ENCODE results near the gene FAF2.
A peak's percentile ranks its signal among the peaks of the same experiment; 100 is the strongest.

Gene FAF2

DNA sequence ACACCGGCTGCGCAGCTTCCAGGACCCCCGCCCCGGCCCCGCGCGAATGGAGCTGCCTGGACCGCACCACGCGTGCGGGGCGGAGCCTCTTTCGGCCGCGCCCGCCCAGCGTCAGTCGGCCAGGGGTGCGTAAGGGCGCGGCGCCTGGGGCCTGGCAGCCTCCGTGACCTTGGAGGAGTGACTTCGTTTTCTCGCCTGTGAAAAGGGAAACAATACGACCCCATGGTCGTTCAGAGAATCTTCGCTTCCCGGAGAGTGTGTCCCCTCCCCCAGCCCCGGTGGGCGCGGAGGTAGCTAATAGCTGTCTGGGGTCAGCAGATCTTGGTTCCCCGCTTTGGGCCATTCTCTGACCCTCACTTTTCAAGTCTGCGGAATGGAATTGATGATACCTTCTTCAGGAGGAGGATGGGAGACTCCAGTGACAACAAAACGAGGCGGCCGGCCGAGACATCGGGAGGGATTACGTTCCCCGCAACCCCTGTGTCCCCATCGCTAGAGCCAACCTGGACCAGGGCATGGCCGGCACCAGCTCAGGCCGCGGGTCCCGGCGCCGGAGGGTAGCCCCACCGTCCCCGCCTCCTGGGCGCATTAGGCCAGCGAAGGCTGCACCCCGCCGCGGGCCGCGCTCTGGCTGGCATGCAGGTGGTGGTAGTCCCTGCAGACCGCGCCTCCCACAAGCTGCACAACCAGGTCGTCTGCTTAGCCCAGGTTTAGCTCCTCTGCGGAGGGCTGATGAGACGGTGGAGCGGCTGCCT is 95.4 kb downstream of the FAF2 start:
- H3K27me3 ChIP-seq (ENCODE audit: insufficient read depth, poor library complexity, severe bottlenecking), result no peaks in the 10 kb centered on the region
- DNase-seq (ENCODE audit: low read depth in 1 of 2, low spot score in 1 of 2), result peak in 1 of 2 experiments; percentile 74
- peak overlapping the region; percentile 81 for H3K27ac ChIP-seq (replicated peaks)
- TF ChIP-seq SPI1 (IDR thresholded peaks at IDR 0.05; ENCODE audit: borderline replicate concordance, low read depth), result no peak
- TF ChIP-seq, protein P1, sequence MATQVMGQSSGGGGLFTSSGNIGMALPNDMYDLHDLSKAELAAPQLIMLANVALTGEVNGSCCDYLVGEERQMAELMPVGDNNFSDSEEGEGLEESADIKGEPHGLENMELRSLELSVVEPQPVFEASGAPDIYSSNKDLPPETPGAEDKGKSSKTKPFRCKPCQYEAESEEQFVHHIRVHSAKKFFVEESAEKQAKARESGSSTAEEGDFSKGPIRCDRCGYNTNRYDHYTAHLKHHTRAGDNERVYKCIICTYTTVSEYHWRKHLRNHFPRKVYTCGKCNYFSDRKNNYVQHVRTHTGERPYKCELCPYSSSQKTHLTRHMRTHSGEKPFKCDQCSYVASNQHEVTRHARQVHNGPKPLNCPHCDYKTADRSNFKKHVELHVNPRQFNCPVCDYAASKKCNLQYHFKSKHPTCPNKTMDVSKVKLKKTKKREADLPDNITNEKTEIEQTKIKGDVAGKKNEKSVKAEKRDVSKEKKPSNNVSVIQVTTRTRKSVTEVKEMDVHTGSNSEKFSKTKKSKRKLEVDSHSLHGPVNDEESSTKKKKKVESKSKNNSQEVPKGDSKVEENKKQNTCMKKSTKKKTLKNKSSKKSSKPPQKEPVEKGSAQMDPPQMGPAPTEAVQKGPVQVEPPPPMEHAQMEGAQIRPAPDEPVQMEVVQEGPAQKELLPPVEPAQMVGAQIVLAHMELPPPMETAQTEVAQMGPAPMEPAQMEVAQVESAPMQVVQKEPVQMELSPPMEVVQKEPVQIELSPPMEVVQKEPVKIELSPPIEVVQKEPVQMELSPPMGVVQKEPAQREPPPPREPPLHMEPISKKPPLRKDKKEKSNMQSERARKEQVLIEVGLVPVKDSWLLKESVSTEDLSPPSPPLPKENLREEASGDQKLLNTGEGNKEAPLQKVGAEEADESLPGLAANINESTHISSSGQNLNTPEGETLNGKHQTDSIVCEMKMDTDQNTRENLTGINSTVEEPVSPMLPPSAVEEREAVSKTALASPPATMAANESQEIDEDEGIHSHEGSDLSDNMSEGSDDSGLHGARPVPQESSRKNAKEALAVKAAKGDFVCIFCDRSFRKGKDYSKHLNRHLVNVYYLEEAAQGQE (IDR thresholded peaks at IDR 0.05; ENCODE audit: insufficient replicate concordance, low read depth), result no peak
- TF ChIP-seq POLR2AphosphoS5 (IDR thresholded peaks at IDR 0.05; ENCODE audit: low read depth), result peak; percentile 30; the same call in 1 of the 2 replicates
- no peak for TF ChIP-seq GABPA (IDR thresholded peaks at IDR 0.05; ENCODE audit: low read depth)
- H3K4me3 ChIP-seq (replicated peaks; ENCODE audit: insufficient read depth, low read length), result peak overlapping the region; percentile 60

DNA sequence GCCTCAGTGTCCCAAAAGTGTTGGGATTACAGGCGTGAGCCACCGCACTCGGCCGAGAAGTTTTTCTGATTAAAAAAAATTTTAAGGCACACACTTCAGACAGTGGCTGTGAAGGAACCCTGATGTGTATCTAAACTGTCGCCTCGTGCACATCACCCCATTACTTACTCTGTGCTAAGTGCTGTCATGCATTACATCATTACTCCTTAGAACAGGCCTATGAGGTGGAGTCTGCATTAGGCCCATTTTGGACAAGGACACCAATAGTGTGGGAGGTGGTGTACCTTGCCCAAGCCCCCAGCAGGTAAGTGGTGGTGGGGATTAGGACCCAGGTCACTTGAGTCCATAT is 97.2 kb downstream of the FAF2 start:
- Histone ChIP-seq H3K27ac (replicated peaks) (no peak overlapping the region), H3K27me3 (ENCODE audit: insufficient read depth, poor library complexity, severe bottlenecking) (no peaks in the 10 kb centered on the region), H3K4me3 (replicated peaks; ENCODE audit: insufficient read depth, low read length) (no peak overlapping the region)
- no peak for TF ChIP-seq GABPA (IDR thresholded peaks at IDR 0.05; ENCODE audit: low read depth)
- no peak for TF ChIP-seq SPI1 (IDR thresholded peaks at IDR 0.05; ENCODE audit: borderline replicate concordance, low read depth)
- TF ChIP-seq POLR2AphosphoS5 (IDR thresholded peaks at IDR 0.05; ENCODE audit: low read depth), result no peak
- TF ChIP-seq, protein P2, sequence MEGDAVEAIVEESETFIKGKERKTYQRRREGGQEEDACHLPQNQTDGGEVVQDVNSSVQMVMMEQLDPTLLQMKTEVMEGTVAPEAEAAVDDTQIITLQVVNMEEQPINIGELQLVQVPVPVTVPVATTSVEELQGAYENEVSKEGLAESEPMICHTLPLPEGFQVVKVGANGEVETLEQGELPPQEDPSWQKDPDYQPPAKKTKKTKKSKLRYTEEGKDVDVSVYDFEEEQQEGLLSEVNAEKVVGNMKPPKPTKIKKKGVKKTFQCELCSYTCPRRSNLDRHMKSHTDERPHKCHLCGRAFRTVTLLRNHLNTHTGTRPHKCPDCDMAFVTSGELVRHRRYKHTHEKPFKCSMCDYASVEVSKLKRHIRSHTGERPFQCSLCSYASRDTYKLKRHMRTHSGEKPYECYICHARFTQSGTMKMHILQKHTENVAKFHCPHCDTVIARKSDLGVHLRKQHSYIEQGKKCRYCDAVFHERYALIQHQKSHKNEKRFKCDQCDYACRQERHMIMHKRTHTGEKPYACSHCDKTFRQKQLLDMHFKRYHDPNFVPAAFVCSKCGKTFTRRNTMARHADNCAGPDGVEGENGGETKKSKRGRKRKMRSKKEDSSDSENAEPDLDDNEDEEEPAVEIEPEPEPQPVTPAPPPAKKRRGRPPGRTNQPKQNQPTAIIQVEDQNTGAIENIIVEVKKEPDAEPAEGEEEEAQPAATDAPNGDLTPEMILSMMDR (IDR thresholded peaks at IDR 0.05; ENCODE audit: insufficient read depth, low read length), result no peak
- TF ChIP-seq, protein P1 (IDR thresholded peaks at IDR 0.05; ENCODE audit: insufficient replicate concordance, low read depth), result no peak
- no peak for DNase-seq (ENCODE audit: low read depth in 1 of 2, low spot score in 1 of 2)

DNA sequence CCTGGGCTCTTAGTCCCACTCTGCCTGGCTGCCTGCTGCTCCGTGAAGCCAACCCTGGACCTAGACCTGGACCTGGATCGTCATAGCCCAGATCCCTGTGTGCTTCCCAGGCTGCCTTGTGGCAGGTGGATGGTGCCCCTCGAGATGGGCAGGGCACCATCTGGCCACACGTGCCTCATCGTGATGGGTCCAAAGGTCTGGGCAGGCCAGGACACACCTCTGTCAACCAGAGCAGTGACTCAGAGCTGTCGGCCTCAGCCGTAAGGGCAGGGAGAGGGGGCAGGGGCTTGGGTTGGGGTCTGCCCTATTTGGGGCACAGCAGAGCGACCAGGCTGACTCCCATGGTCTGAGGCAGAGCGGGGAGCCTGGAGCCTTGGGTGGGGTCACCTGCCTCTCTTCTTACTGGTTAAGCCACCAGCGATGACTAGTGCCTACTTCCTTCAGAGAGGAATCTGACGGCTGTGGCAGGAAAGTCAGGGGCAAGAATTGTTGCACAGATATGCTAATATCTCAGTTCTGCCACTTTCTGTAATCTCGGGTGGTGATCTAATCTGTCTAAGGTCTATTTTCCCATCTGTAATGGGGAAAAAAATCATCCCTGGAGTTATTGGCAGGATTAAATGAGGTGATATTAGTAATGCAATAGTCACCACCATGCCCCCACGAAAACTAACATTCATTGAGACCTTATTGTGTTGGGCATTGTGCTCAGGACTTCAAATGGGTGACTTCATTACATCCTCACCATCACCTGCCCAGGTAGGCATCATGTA is 97.7 kb downstream of the FAF2 start:
- TF ChIP-seq GABPA (IDR thresholded peaks at IDR 0.05; ENCODE audit: low read depth) (no peak), SPI1 (IDR thresholded peaks at IDR 0.05; ENCODE audit: borderline replicate concordance, low read depth) (no peak), POLR2AphosphoS5 (IDR thresholded peaks at IDR 0.05; ENCODE audit: low read depth) (no peak)
- TF ChIP-seq, protein P2 (IDR thresholded peaks at IDR 0.05; ENCODE audit: insufficient read depth, low read length), result no peak
- TF ChIP-seq, protein P1 (IDR thresholded peaks at IDR 0.05; ENCODE audit: insufficient replicate concordance, low read depth), result no peak
- no peak for DNase-seq (ENCODE audit: low read depth in 1 of 2, low spot score in 1 of 2)
- Histone ChIP-seq H3K4me3 (replicated peaks; ENCODE audit: insufficient read depth, low read length) (no peak overlapping the region), H3K27ac (replicated peaks) (no peak overlapping the region), H3K27me3 (ENCODE audit: insufficient read depth, poor library complexity, severe bottlenecking) (no peaks in the 10 kb centered on the region)

Measured in HL-60 (cell line).